Activated CD8-positive, alpha-beta memory T cell treated with anti-CD3 and anti-CD28 coated beads, Interleukin-2, amount 10 ng/mL, durations not matched to agents 7 days and 5 days (primary cell): ENCODE data around the gene HTR3A. TPM values are rescaled to one million over a fixed set of nuclear protein-coding genes. Genes with fewer than 3 reads are reported as not detected.
"Not testable (repeated sequence)": the region's sequence is repeated elsewhere in the genome, so short reads cannot be mapped to it uniquely, and the experiment has no call there.

Experiments used
- ATAC-seq: fragments of 150-1000 bp; cut with Tn5 transposase; one replicate; pipeline ENCODE4 v1.10.0; 2021; ENCODE audit warnings: moderate library complexity
- CTCF ChIA-PET: fragments of 350-600 bp; sonication (Branson Sonifier 250); formaldehyde crosslinking; loops from one replicate; lab custom pipeline; 2021; ENCODE audit warnings: antibody characterized with exemption; lab: Charles Lee
- DNase-seq: peaks from one replicate; pipeline ENCODE4 v3.0.0-alpha.2; 2020
- H3K27ac Mint-ChIP-seq: one replicate; pipeline ENCODE4 v1.8.0; 2021; ENCODE audit warnings: mild to moderate bottlenecking, mixed read lengths
- H3K27me3 Mint-ChIP-seq: one replicate; pipeline ENCODE4 v1.8.0; 2021; ENCODE audit warnings: mixed read lengths
- H3K36me3 Mint-ChIP-seq: one replicate; pipeline ENCODE4 v1.8.0; 2021; ENCODE audit warnings: mild to moderate bottlenecking, mixed read lengths
- H3K4me1 Mint-ChIP-seq: one replicate; pipeline ENCODE4 v1.8.0; 2021; ENCODE audit warnings: mixed read lengths
- H3K4me3 Mint-ChIP-seq: one replicate; pipeline ENCODE4 v1.8.0; 2021; ENCODE audit warnings: mild to moderate bottlenecking, moderate library complexity, mixed read lengths
- H3K9me3 Mint-ChIP-seq: one replicate; pipeline ENCODE4 v1.8.0; 2022; ENCODE audit warnings: low read depth, mixed read lengths
- total RNA-seq, 2 experiments: library from RNA; stranded (reverse); gene quantifications; one replicate each; pipeline ENCODE4 v1.2.3, GENCODE V29; 2021

The HTR3A gene
- total RNA-seq, result not detected

DNA sequence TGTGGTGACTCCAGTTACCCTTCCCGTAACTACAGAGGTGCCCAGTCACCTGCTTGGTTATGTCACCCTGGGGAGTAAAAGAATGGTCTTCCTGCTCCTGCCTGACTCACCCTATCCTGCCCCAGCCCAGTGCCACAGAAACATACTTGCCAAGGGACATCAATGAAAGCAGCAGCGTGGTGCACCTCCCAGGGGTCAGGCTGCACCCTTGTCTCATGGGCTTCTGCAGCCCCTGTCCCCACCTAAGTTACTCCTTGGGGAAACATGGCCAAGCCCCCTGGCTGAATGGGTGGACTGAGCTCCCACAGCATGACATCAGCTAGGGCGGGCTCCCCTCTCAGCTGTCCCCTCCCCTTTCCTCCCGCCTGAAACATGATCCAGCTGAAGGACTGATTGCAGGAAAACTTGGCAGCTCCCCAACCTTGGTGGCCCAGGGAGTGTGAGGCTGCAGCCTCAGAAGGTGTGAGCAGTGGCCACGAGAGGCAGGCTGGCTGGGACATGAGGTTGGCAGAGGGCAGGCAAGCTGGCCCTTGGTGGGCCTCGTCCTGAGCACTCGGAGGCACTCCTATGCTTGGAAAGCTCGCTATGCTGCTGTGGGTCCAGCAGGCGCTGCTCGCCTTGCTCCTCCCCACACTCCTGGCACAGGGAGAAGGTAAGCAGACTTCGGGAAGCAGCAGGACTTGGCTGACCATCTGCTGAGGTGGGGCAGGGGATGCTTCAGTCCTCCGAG is at the start of gene HTR3A:
TSS of gene HTR3A (plus strand) at position 368 of the 730 bp plus-strand sequence. CDS start at position 586, 218 bp downstream.
- DNase-seq (no peak), ATAC-seq (no peak)
- CTCF ChIA-PET, result no interaction called here
- Mint-ChIP-seq H3K36me3 (no peaks in the 10 kb centered on the region), H3K4me3 (no peak within 1 kb of the TSS), H3K27me3 (peaks cover 13% of the 10 kb centered on the region), H3K4me1 (peaks cover 11% of the 10 kb centered on the region), H3K9me3 (no peaks in the 10 kb centered on the region), H3K27ac (no peak within 1 kb of the TSS)

GRCh38 chr11:113926273-113927197 is 48.4 kb upstream of the HTR3A start:
- no peak overlapping the region for H3K4me3 Mint-ChIP-seq
- no peaks in the 10 kb centered on the region for H3K36me3 Mint-ChIP-seq
- ATAC-seq (no peak), DNase-seq (no peak)
- H3K4me1 Mint-ChIP-seq, result no peaks in the 10 kb centered on the region
- peaks cover 24% of the 10 kb centered on the region for H3K27me3 Mint-ChIP-seq
- H3K9me3 Mint-ChIP-seq, result no peaks in the 10 kb centered on the region
- CTCF ChIA-PET, result no interaction called here
- H3K27ac Mint-ChIP-seq, result no peak overlapping the region

DNA sequence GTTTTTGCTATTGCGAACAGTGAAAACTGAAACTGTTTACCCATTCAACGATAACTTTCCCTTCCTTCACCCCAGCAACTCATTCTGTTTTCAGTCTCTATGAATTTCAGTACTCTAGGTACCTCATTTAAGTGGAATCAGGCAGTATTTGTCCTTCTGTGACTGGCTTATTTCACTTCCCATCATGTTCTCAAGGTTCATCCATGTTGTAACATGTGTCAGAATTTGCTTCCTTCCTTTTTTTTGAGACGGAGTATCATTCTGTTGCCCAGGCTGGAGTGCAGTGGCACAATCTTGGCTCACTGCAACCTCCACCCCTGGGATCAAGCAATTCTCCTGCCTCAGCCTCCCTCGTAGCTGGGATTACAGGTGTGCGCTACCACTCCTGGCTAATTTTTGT is 46.6 kb upstream of the HTR3A start:
- Mint-ChIP-seq H3K4me3 (no peak overlapping the region), H3K27me3 (peaks cover 23% of the 10 kb centered on the region), H3K9me3 (no peaks in the 10 kb centered on the region), H3K36me3 (no peaks in the 10 kb centered on the region), H3K4me1 (no peaks in the 10 kb centered on the region), H3K27ac (no peak overlapping the region)
- DNase-seq (no peak), ATAC-seq (no peak)
- CTCF ChIA-PET, result no interaction called here

- DNase-seq (no peak), ATAC-seq (no peak)
- H3K27me3 Mint-ChIP-seq, result peaks cover 29% of the 10 kb centered on the region
- H3K9me3 Mint-ChIP-seq, result no peaks in the 10 kb centered on the region
- CTCF ChIA-PET, result no interaction called here
- H3K4me3 Mint-ChIP-seq, result no peak overlapping the region
- H3K27ac Mint-ChIP-seq, result no peak overlapping the region
- no peaks in the 10 kb centered on the region for H3K36me3 Mint-ChIP-seq
- H3K4me1 Mint-ChIP-seq, result no peaks in the 10 kb centered on the region
Measured at GRCh38 chr11:113932788-113933187, 42.1 kb upstream of the HTR3A start.

DNA sequence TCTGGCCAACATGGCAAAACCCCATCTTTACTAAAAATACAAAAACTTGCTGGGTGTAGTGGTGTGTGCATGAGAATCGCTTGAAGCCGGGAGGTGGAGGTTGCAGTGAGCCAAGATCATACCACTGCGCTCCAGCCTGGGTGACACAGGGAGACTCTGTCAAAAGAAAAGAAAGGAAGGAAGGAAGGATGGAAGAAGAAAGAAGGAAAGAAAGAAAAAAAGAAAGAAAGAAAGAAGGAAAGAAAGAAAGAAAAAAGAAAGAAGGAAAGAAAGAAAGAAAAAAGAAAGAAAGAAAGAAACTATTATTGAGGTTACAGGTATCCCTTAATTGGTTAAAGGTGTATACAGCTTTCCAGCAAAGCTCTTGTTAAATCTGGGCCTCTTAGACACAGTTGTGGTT is 40.7 kb upstream of the HTR3A start:
- CTCF ChIA-PET, DNase-seq, H3K4me1 Mint-ChIP-seq, H3K9me3 Mint-ChIP-seq, ATAC-seq, H3K36me3 Mint-ChIP-seq, H3K4me3 Mint-ChIP-seq, H3K27ac Mint-ChIP-seq: not testable (repeated sequence)
- H3K27me3 Mint-ChIP-seq, result peaks cover 24% of the 10 kb centered on the region

DNA sequence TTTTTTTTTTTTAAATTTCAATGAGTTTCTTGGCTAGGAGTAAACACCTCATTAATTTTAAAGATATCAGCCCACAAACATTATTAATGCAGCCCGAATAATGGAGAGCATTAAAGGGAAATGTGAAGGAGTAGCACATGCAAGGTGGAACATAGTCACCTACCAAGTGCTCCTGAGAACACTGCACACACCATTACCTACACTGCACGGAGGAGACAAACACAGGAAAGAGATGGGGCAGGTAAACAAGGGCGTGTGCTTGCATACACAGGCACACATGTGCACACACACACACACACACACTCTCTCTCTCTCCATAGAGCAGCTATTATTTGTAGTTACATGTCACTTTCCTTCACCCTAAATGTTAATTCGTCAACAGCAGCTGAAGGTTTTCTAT is 40.1 kb upstream of the HTR3A start:
- Mint-ChIP-seq H3K36me3 (no peaks in the 10 kb centered on the region), H3K9me3 (no peaks in the 10 kb centered on the region), H3K27ac (no peak overlapping the region), H3K4me3 (no peak overlapping the region), H3K4me1 (no peaks in the 10 kb centered on the region), H3K27me3 (peaks cover 24% of the 10 kb centered on the region)
- DNase-seq, result no peak
- ATAC-seq, result no peak
- CTCF ChIA-PET, result no interaction called here

DNA sequence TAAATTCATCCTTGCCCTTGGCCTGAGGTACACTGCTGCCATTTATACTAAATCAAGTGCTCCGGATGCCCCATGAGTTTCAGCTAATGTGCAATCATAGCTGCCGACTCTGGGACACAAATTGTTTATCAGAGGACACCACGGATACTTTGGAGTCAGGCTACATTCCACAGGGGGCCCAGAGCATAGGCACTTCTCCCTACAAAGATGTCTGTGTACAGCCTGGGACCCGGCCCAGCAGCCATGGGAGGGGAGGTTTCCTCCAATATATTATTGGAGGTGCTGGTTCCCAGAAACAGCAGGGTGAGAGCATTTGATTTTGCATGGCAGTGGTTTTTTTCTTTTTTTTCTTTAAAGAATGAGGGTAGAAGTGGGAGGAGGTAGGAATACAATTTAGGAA is 39.0 kb upstream of the HTR3A start:
- Mint-ChIP-seq H3K4me1 (no peaks in the 10 kb centered on the region), H3K27me3 (peaks cover 23% of the 10 kb centered on the region), H3K27ac (no peak overlapping the region), H3K36me3 (no peaks in the 10 kb centered on the region), H3K4me3 (no peak overlapping the region), H3K9me3 (no peaks in the 10 kb centered on the region)
- DNase-seq (no peak), ATAC-seq (no peak)
- CTCF ChIA-PET, result no interaction called here

DNA sequence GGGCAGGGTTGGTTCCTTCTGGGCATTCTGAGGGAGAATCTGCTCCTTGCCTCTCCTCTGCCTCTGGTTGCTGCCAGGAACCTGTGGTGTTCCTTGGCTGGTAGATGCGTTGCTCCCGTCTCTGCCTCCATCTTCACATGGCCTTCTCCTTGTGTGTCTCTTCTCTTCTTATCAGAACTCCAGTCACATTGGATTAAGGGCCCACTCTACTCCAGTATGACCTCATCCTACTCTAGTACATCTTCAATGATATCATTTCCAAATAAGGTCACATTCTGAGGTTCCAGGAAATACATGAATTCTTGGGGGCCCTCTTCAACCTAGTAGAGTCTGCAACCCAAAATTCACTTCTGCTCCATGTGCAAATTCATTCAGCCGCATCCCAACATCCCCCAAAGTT is 37.0 kb upstream of the HTR3A start:
- CTCF ChIA-PET, result no interaction called here
- Mint-ChIP-seq H3K4me3 (no peak overlapping the region), H3K27me3 (peaks cover 16% of the 10 kb centered on the region), H3K4me1 (no peaks in the 10 kb centered on the region), H3K9me3 (no peaks in the 10 kb centered on the region), H3K27ac (no peak overlapping the region), H3K36me3 (no peaks in the 10 kb centered on the region)
- ATAC-seq (no peak), DNase-seq (no peak)

- Mint-ChIP-seq H3K27ac (no peak overlapping the region), H3K27me3 (peaks cover 4% of the 10 kb centered on the region), H3K9me3 (no peaks in the 10 kb centered on the region), H3K4me3 (no peak overlapping the region), H3K4me1 (no peaks in the 10 kb centered on the region), H3K36me3 (no peaks in the 10 kb centered on the region)
- no peak for DNase-seq
- no peak for ATAC-seq
- CTCF ChIA-PET, result no interaction called here
Measured at GRCh38 chr11:113942256-113942655, 32.7 kb upstream of the HTR3A start.

GRCh38 chr11:113946162-113946561 is 28.7 kb upstream of the HTR3A start:
- ATAC-seq, H3K9me3 Mint-ChIP-seq, H3K4me3 Mint-ChIP-seq, H3K4me1 Mint-ChIP-seq, H3K27ac Mint-ChIP-seq, CTCF ChIA-PET, H3K36me3 Mint-ChIP-seq, DNase-seq: not testable (repeated sequence)
- peaks cover 14% of the 10 kb centered on the region for H3K27me3 Mint-ChIP-seq

- Mint-ChIP-seq H3K4me1 (no peaks in the 10 kb centered on the region), H3K9me3 (no peaks in the 10 kb centered on the region), H3K27me3 (peaks cover 26% of the 10 kb centered on the region), H3K36me3 (no peaks in the 10 kb centered on the region), H3K27ac (no peak overlapping the region), H3K4me3 (no peak overlapping the region)
- CTCF ChIA-PET, result no interaction called here
- DNase-seq (no peak), ATAC-seq (no peak)
Measured at GRCh38 chr11:113947994-113948393, 26.9 kb upstream of the HTR3A start.

DNA sequence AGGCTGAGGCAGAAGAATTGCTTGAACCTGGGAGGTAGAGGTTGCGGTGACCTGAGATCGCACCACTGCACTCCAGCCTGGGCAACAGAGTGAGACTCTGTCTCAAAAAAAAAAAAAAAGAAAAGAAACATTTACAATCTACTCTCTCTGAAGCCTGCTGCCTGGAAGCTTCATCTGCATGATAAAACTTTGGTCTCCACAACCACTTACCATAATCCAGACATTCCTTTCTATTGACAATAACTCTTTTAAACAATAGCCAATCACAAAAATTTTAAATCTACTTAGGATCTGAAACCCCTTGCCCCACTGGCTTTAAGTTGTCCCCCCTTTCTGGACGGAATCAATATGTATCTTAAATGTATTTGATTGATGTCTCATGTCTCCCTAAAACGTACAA is 25.0 kb upstream of the HTR3A start:
- H3K27ac Mint-ChIP-seq, result no peak overlapping the region

DNA sequence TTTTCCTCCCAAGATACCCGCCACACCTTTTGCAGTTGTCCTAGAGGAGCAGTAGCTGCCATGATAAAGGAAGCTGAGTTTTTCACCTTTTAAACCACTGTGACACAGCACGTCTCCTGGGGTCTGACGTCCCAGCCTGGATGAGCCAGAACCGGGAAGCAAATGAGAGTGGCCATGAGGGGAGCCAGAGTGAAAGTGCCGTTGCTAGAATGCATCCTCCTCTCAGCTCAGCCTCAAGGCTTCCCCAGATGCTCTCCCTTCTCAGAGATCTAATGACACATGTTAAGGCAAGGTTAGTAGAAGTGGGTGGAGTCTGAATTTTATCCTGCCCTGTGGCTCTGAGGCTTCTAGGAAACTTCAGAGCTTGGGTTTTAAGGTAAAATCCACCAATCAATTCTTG is 23.4 kb upstream of the HTR3A start:
- Mint-ChIP-seq H3K27me3 (peaks cover 36% of the 10 kb centered on the region), H3K27ac (no peak overlapping the region), H3K36me3 (no peaks in the 10 kb centered on the region), H3K9me3 (no peaks in the 10 kb centered on the region), H3K4me1 (no peaks in the 10 kb centered on the region), H3K4me3 (no peak overlapping the region)
- no peak for ATAC-seq
- CTCF ChIA-PET, result no interaction called here
- DNase-seq, result no peak

More for the DNA sequence above, 25.0 kb upstream of the HTR3A start:
- H3K27me3 Mint-ChIP-seq, result peaks cover 38% of the 10 kb centered on the region
- H3K4me1 Mint-ChIP-seq, result no peaks in the 10 kb centered on the region
- DNase-seq (no peak), ATAC-seq (no peak)
- CTCF ChIA-PET, result interaction anchor here (0.7 kb wide), 1 partner anchor 79 kb away, joined by 3 read pairs; no protein-coding TSS in a partner anchor
- H3K36me3 Mint-ChIP-seq, result no peaks in the 10 kb centered on the region
- H3K9me3 Mint-ChIP-seq, result no peaks in the 10 kb centered on the region
- H3K4me3 Mint-ChIP-seq, result no peak overlapping the region

- CTCF ChIA-PET, result no interaction called here
- Mint-ChIP-seq H3K27ac (no peak overlapping the region), H3K36me3 (no peaks in the 10 kb centered on the region), H3K27me3 (peaks cover 36% of the 10 kb centered on the region), H3K4me3 (no peak overlapping the region), H3K4me1 (no peaks in the 10 kb centered on the region), H3K9me3 (no peaks in the 10 kb centered on the region)
- DNase-seq, result no peak
- ATAC-seq, result no peak
Measured at GRCh38 chr11:113952070-113952469, 22.8 kb upstream of the HTR3A start.
